IMR-90 (cell line): ENCODE results near the gene PNRC2. TPM values are rescaled to one million over a fixed set of nuclear protein-coding genes. Genes with fewer than 3 reads are reported as not detected.

Source experiments
- ATAC-seq: fragments of 200-7000 bp; cut with Tn5 transposase; 2 replicates; pipeline ENCODE4 v1.9.1; 2020; ENCODE audit warnings: low read depth, mild to moderate bottlenecking, moderate library complexity
- BruUV-seq: library from RNA; stranded (reverse); fragments of 400-500 nt; replicated peaks from 2 replicates; lab custom pipeline; 2021; lab: Mats Ljungman, UMichigan
- CTCF ChIA-PET: fragments of 300-600 bp; formaldehyde crosslinking; extraction: SDS; loops from one replicate; lab custom pipeline; 2021; ENCODE audit warnings: antibody characterized with exemption; lab: Yijun Ruan, JAX
- POLR2A ChIA-PET: fragments of 300-600 bp; sonication (Branson Sonifier 250); formaldehyde crosslinking; loops from one replicate; lab custom pipeline; 2022; ENCODE audit warnings: antibody characterized with exemption; ENCODE audit not compliant: unreplicated experiment; lab: Charles Lee
- DNase-seq: peaks from one replicate; pipeline ENCODE4 v3.0.0; 2013
- H2AFZ ChIP-seq: replicated peaks from 2 replicates; pipeline ENCODE3; 2013; ENCODE audit warnings: low read length, mild to moderate bottlenecking; ENCODE audit not compliant: poor library complexity
- H2AK5ac ChIP-seq: 2 replicates; pipeline ENCODE4 v1.6.1; 2013; ENCODE audit warnings: low read depth, low read length, inconsistent platforms
- H2AK9ac ChIP-seq: replicated peaks from 2 replicates; pipeline ENCODE3; 2013; ENCODE audit warnings: mild to moderate bottlenecking, low read depth, low read length, moderate library complexity; ENCODE audit not compliant: poor library complexity
- H2BK120ac ChIP-seq: 2 replicates; pipeline ENCODE4 v1.6.1; 2013; ENCODE audit warnings: low read depth, low read length, inconsistent platforms
- H2BK15ac ChIP-seq: 3 replicates; pipeline ENCODE4 v1.6.1; 2013; ENCODE audit warnings: low read depth, low read length, inconsistent platforms
- H2BK20ac ChIP-seq: 2 replicates; pipeline ENCODE4 v1.6.1; 2013; ENCODE audit warnings: low read depth, mild to moderate bottlenecking, inconsistent platforms, low read length, moderate library complexity
- H2BK5ac ChIP-seq: 2 replicates; pipeline ENCODE4 v1.6.1; 2013; ENCODE audit warnings: mild to moderate bottlenecking, low read depth, low read length, inconsistent platforms; ENCODE audit not compliant: poor library complexity, severe bottlenecking
- H3K14ac ChIP-seq: replicated peaks from 2 replicates; pipeline ENCODE4 v1.6.1; 2013; ENCODE audit warnings: low read depth, low read length, inconsistent platforms
- H3K18ac ChIP-seq: 2 replicates; pipeline ENCODE4 v1.6.1; 2013; ENCODE audit warnings: low read depth, low read length, control low read depth
- H3K23ac ChIP-seq: 2 replicates; pipeline ENCODE4 v1.6.1; 2013; ENCODE audit warnings: low read depth, low read length, inconsistent platforms
- H3K27ac ChIP-seq: 2 replicates; pipeline ENCODE4 v1.5.1; 2013; ENCODE audit warnings: mild to moderate bottlenecking, control low read depth, low read length; ENCODE audit not compliant: insufficient read depth
- H3K27me3 ChIP-seq: 2 replicates; pipeline ENCODE4 v1.6.1; 2013; ENCODE audit warnings: low read length; ENCODE audit not compliant: control insufficient read depth, insufficient read depth
- H3K36me3 ChIP-seq: 2 replicates; pipeline ENCODE4 v1.6.1; 2013; ENCODE audit warnings: low read length, mixed read lengths; ENCODE audit not compliant: control insufficient read depth, insufficient read depth
- H3K4ac ChIP-seq: 2 replicates; pipeline ENCODE4 v1.6.1; 2013; ENCODE audit warnings: low read depth, low read length, inconsistent platforms
- H3K4me1 ChIP-seq: 2 replicates; pipeline ENCODE4 v1.6.1; 2013; ENCODE audit warnings: low read length, mixed read lengths; ENCODE audit not compliant: control insufficient read depth, insufficient read depth
- H3K4me2 ChIP-seq: 2 replicates; pipeline ENCODE4 v1.6.1; 2013; ENCODE audit warnings: low read depth, mild to moderate bottlenecking, control low read depth, low read length, moderate library complexity
- H3K4me3 ChIP-seq: 2 replicates; pipeline ENCODE4 v1.5.1; 2013; ENCODE audit warnings: low read depth, mild to moderate bottlenecking, control low read depth, low read length, moderate library complexity; ENCODE audit not compliant: insufficient read depth
- H3K56ac ChIP-seq: 2 replicates; pipeline ENCODE4 v1.6.1; 2013; ENCODE audit warnings: low read length, inconsistent platforms; ENCODE audit not compliant: insufficient read depth; ENCODE audit errors: extremely low read depth
- H3K79me1 ChIP-seq, 2 experiments: 2 replicates each; pipeline ENCODE4 v1.6.1; 2013; ENCODE audit warnings: low read length in 2 of 2, inconsistent platforms in 1 of 2, low read depth in 1 of 2
- H3K9ac ChIP-seq: 2 replicates; pipeline ENCODE4 v1.6.1; 2013; ENCODE audit warnings: low read depth, low read length, control low read depth
- H3K9me1 ChIP-seq: 2 replicates; pipeline ENCODE4 v1.6.1; 2013; ENCODE audit warnings: low read length, inconsistent platforms; ENCODE audit not compliant: insufficient read depth
- H3K9me3 ChIP-seq: 2 replicates; pipeline ENCODE4 v1.6.1; 2013; ENCODE audit warnings: low read length; ENCODE audit not compliant: control insufficient read depth, insufficient read depth
- H4K20me1 ChIP-seq: 2 replicates; pipeline ENCODE4 v1.6.1; 2013; ENCODE audit warnings: low read length, inconsistent platforms; ENCODE audit not compliant: insufficient read depth
- H4K5ac ChIP-seq: 2 replicates; pipeline ENCODE4 v1.6.1; 2013; ENCODE audit warnings: mild to moderate bottlenecking, low read depth, low read length, control low read depth
- H4K8ac ChIP-seq, 2 experiments: 2 replicates each; pipeline ENCODE4 v1.6.1; 2013; ENCODE audit warnings: low read depth in 2 of 2, low read length in 2 of 2, control low read depth in 1 of 2, inconsistent platforms in 1 of 2
- H4K91ac ChIP-seq: 2 replicates; pipeline ENCODE4 v1.6.1; 2013; ENCODE audit warnings: low read depth, low read length, inconsistent platforms; ENCODE audit not compliant: insufficient read depth
- CEBPB ChIP-seq: IDR thresholded peaks from 2 replicates; pipeline ENCODE4 v1.6.1; 2012; ENCODE audit warnings: low read depth, low read length, improper control_type of control experiment
- CTCF ChIP-seq: conservative IDR thresholded peaks from 2 replicates; pipeline ENCODE4 v1.5.1; 2012; ENCODE audit warnings: mild to moderate bottlenecking, low read depth, low read length, improper control_type of control experiment
- MXI1 ChIP-seq: IDR thresholded peaks from 2 replicates; pipeline ENCODE4 v1.6.1; 2012; ENCODE audit warnings: low read depth, mild to moderate bottlenecking, low read length, moderate library complexity, borderline replicate concordance
- POLR2A ChIP-seq: IDR thresholded peaks from 2 replicates; pipeline ENCODE4 v1.6.1; 2012; ENCODE audit warnings: mild to moderate bottlenecking, low read depth, low read length
- USF2 ChIP-seq: fragments of 150-350 bp; IDR thresholded peaks from 2 replicates; pipeline ENCODE4 v1.6.1; 2017; ENCODE audit warnings: mild to moderate bottlenecking, antibody characterized with exemption, low read length, low read depth
- WGBS, 2 experiments: methylation state at CpG; one replicate each; pipeline versions ENCODE4 v1.1.5 to v1.1.7; 2013; ENCODE audit warnings: missing lambda C conversion rate in 2 of 2; ENCODE audit not compliant: insufficient read length in 1 of 2; ENCODE audit errors: extremely low coverage in 2 of 2; 5-methylcytosine and 5-hydroxymethylcytosine counted together
- dilution Hi-C: fragments of 300-500 bp; cut with HindIII; formaldehyde crosslinking; loops from one replicate; pipeline ENCODE4 v1.14.3; 2018; ENCODE audit warnings: low sequenced_read_pairs; ENCODE audit not compliant: unreplicated experiment
- in situ Hi-C: fragments of 300-500 bp; cut with MboI; formaldehyde crosslinking; loops from 3 replicates; pipeline ENCODE4 v1.14.3; 2019; ENCODE audit warnings: low sequenced_read_pairs, inconsistent platforms, mixed read lengths
- intact Hi-C: fragments of 100-400 bp; cut with micrococcal nuclease; formaldehyde crosslinking; loops from 2 replicates; pipeline ENCODE4 v1.10.0; 2022
- polyA plus RNA-seq, 3 experiments: library from polyadenylated mRNA; depleted of rRNA; stranded (reverse); fragments of >200 nt; gene quantifications; 2 replicates each; pipeline ENCODE4 v1.2.3, GENCODE V29; 2012; ENCODE audit warnings: low replicate concordance in 1 of 3
- total RNA-seq: library from RNA; depleted of rRNA; stranded (reverse); fragments of >200 nt; gene quantifications from 2 replicates; pipeline ENCODE4 v1.2.3, GENCODE V29; 2012

PNRC2 gene
- total and polyA plus RNA-seq, 2 of the 4 experiments (the other 2 are of a cell fraction) = 50.6 to 76.0 TPM

GRCh38 chr1:23960291-23961020 is 828 bp downstream of the PNRC2 start:
- peak overlapping the region; percentile 83 for H3K4me3 ChIP-seq
- no peak overlapping the region for H2BK20ac ChIP-seq
- H3K4me2 ChIP-seq = peak overlapping the region; percentile 91
- TF ChIP-seq MXI1 = no peak
- TF ChIP-seq USF2 = no peak
- TF ChIP-seq CTCF = no peak
- TF ChIP-seq POLR2A = no peak
- no peak for TF ChIP-seq CEBPB
- peak overlapping the region; percentile 96 for H3K56ac ChIP-seq
- peak overlapping the region; percentile 98 for H2AK5ac ChIP-seq
- peak overlapping the region; percentile 87 for H3K18ac ChIP-seq
- 0% methylated on average over 3 of the region's 15 CpGs; no CpG with 5 or more reads in 1 of the 2 experiments for WGBS, 2 experiments
- in situ Hi-C loops (no loop called here), dilution Hi-C loops (no loop called here), intact Hi-C loops (loop anchor here (5.0 kb wide), 1 partner anchor 67 kb away; no protein-coding TSS in a partner anchor)
- peak overlapping the region; percentile 100 for H3K23ac ChIP-seq
- peak overlapping the region; percentile 77 to 97; a peak in 3 of 4 replicates for H4K8ac ChIP-seq
- H3K36me3 ChIP-seq = peaks cover 4% of the 10 kb centered on the region
- H3K4ac ChIP-seq = peak overlapping the region; percentile 99
- peak overlapping the region; percentile 99 for H3K27ac ChIP-seq
- H3K79me1 ChIP-seq = peaks cover 0 to 10% of the 10 kb centered on the region in 2 experiments; a peak in 1 of 4 replicates
- peak overlapping the region; percentile 92; the same call in 1 of the 2 replicates for H4K5ac ChIP-seq
- BruUV-seq = no TSS peak
- H2AK9ac ChIP-seq = no peak overlapping the region
- peak overlapping the region; percentile 98 for H3K9ac ChIP-seq
- H3K9me1 ChIP-seq = no peaks in the 10 kb centered on the region
- peak overlapping the region; percentile 98 for H2BK5ac ChIP-seq
- no peak overlapping the region for H2AFZ ChIP-seq
- ATAC-seq (no peak), DNase-seq (peak; percentile 30)
- H3K4me1 ChIP-seq = peaks cover 2% of the 10 kb centered on the region
- peak overlapping the region; percentile 72; the same call in 1 of the 2 replicates for H2BK120ac ChIP-seq
- H3K14ac ChIP-seq = peak overlapping the region; percentile 100
- H4K20me1 ChIP-seq = peaks cover 39% of the 10 kb centered on the region
- H2BK15ac ChIP-seq = no peak overlapping the region
- ChIA-PET CTCF (interaction anchor here (0.7 kb wide), 1 partner anchor 189 kb away, joined by 3 read pairs; no protein-coding TSS in a partner anchor), POLR2A (interaction anchor here (0.5 to 1.5 kb wide), 3 partner anchors 13 to 940 kb away, joined by 4 to 8 read pairs (median 4); partner anchors contain the start of gene SRSF10)
- no peaks in the 10 kb centered on the region for H3K9me3 ChIP-seq
- no peaks in the 10 kb centered on the region for H3K27me3 ChIP-seq
- H4K91ac ChIP-seq = peak overlapping the region; percentile 95; the same call in 1 of the 2 replicates
